ENCODE data around the gene PTPRM.
A peak's percentile ranks its signal among the peaks of the same experiment; 100 is the strongest.

Gene PTPRM

DNA sequence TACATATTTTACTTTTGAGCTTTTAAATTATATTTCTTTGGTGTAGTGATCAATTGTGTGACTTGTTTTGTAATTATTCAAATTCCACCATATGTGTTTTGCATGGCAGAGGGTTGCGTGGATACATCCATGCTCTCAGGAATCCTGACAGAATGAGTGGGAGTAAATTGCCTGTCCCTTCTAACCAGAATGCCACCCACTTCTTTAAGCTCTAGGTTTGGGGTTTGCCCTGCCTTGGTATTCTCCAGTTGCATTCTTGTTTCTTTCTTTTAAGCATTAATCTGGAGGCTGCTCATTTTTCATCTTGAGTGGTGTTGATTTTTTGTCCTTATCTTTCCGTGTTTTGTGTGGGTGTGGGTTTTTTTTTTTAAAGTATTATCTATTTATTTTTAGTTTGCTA is 360.0 kb downstream of the PTPRM start:
- TF ChIP-seq CTCF (IDR thresholded peaks at IDR 0.05): no peak
- no peak for DNase-seq
- no peak overlapping the region for H3K27ac Mint-ChIP-seq
- no peaks in the 10 kb centered on the region for H3K36me3 Mint-ChIP-seq (ENCODE audit: low read depth)
- peaks cover 5% of the 10 kb centered on the region for H3K27me3 Mint-ChIP-seq (ENCODE audit: low read depth, poor library complexity)
- H3K9me3 Mint-ChIP-seq: no peaks in the 10 kb centered on the region
- H3K4me1 Mint-ChIP-seq: peaks cover 38% of the 10 kb centered on the region
- no peak overlapping the region for H3K4me3 Mint-ChIP-seq

- Mint-ChIP-seq H3K4me1 (peaks cover 23% of the 10 kb centered on the region), H3K27me3 (ENCODE audit: low read depth, poor library complexity) (peaks cover 3% of the 10 kb centered on the region), H3K9me3 (no peaks in the 10 kb centered on the region), H3K27ac (no peak overlapping the region), H3K36me3 (ENCODE audit: low read depth) (no peaks in the 10 kb centered on the region), H3K4me3 (no peak overlapping the region)
- DNase-seq: no peak
- no peak for TF ChIP-seq CTCF (IDR thresholded peaks at IDR 0.05)
Measured at GRCh38 chr18:7931763-7932162, 364.6 kb downstream of the PTPRM start.

DNA sequence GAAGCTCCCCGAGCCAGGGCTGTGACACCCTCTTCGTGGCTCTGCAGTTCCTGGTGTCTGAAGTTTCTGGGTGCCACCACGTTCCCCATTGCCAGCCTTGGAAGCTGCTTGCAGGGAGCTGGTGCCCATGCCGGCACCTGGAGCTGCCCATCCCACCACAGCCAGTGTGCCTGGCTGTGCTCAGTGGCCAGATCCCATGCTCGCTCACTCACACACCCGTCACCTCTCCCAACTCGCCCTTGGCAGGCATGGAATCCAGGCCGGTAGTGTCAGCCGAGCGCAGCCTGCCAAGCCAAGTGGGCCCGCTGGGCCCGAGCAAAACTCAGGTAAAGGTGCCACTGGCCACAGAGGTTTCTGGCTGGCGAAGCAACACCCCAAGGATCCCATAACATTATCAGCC is 370.2 kb downstream of the PTPRM start:
- no peak for TF ChIP-seq CTCF (IDR thresholded peaks at IDR 0.05)
- no peak for DNase-seq
- H3K4me3 Mint-ChIP-seq: no peak overlapping the region
- no peaks in the 10 kb centered on the region for H3K9me3 Mint-ChIP-seq
- no peaks in the 10 kb centered on the region for H3K36me3 Mint-ChIP-seq (ENCODE audit: low read depth)
- H3K4me1 Mint-ChIP-seq: peaks cover 24% of the 10 kb centered on the region
- H3K27me3 Mint-ChIP-seq (ENCODE audit: low read depth, poor library complexity): peaks cover 3% of the 10 kb centered on the region
- H3K27ac Mint-ChIP-seq: no peak overlapping the region

- no peak for DNase-seq
- Mint-ChIP-seq H3K27me3 (ENCODE audit: low read depth, poor library complexity) (no peaks in the 10 kb centered on the region), H3K36me3 (ENCODE audit: low read depth) (no peaks in the 10 kb centered on the region), H3K4me3 (no peak overlapping the region), H3K27ac (no peak overlapping the region), H3K9me3 (no peaks in the 10 kb centered on the region), H3K4me1 (peaks cover 24% of the 10 kb centered on the region)
- no peak for TF ChIP-seq CTCF (IDR thresholded peaks at IDR 0.05)
Measured at GRCh38 chr18:7939521-7939920, 372.4 kb downstream of the PTPRM start.

DNA sequence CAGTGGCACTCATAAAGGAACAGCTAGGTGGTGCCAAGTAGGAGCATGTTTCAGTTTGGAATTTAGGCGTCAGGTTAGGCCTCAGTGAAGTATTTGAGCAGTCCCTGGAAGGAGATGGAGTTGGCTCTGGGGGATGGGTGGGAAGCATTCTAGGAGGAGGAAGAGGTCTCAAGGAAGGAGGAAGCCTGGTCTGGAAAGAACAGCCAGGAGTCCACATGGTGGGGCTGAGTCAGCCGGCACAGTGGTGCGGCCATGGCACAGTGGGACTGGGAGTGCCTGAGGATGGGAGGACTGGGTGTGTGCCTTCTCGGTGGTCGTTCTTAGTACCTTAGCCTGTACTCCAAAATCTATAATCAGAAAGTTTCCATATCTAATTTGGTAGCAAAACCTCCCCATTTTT is 373.3 kb downstream of the PTPRM start:
- H3K36me3 Mint-ChIP-seq (ENCODE audit: low read depth): no peaks in the 10 kb centered on the region
- H3K9me3 Mint-ChIP-seq: no peaks in the 10 kb centered on the region
- H3K4me3 Mint-ChIP-seq: no peak overlapping the region
- H3K27me3 Mint-ChIP-seq (ENCODE audit: low read depth, poor library complexity): no peaks in the 10 kb centered on the region
- no peak for DNase-seq
- H3K4me1 Mint-ChIP-seq: peaks cover 24% of the 10 kb centered on the region
- no peak overlapping the region for H3K27ac Mint-ChIP-seq
- TF ChIP-seq CTCF (IDR thresholded peaks at IDR 0.05): no peak

DNA sequence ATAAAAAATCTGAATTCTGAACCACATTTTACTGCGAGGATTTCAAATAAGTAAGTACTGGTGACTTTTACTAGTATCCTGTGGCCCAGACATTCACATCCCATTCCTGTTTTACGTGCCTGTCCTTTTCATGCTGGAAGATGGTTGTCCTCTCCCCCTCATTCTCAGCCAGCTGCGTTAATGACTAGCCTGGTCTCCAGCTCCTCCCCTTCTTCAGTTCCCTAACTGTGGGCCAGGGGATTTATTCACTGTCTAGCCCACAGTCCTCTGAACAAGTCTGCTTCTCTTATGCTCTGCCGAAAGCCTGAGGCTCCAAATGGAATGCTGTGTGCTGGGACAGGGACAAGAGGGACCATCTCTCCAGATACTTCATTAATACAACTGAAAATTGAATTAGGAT is 373.9 kb downstream of the PTPRM start:
- H3K4me3 Mint-ChIP-seq: no peak overlapping the region
- no peak for TF ChIP-seq CTCF (IDR thresholded peaks at IDR 0.05)
- no peaks in the 10 kb centered on the region for H3K36me3 Mint-ChIP-seq (ENCODE audit: low read depth)
- H3K27me3 Mint-ChIP-seq (ENCODE audit: low read depth, poor library complexity): no peaks in the 10 kb centered on the region
- no peak for DNase-seq
- peaks cover 29% of the 10 kb centered on the region for H3K4me1 Mint-ChIP-seq
- H3K27ac Mint-ChIP-seq: peak overlapping the region; percentile 80
- H3K9me3 Mint-ChIP-seq: no peaks in the 10 kb centered on the region
